ENCODE measurements around the gene GPR150. TPM values are rescaled to one million over a fixed set of nuclear protein-coding genes. Genes with fewer than 3 reads are reported as not detected.

The GPR150 gene
- total and polyA plus RNA-seq, 4 experiments from 2014 or later, result 1.5 to 6.1 (median 2.7) TPM

DNA sequence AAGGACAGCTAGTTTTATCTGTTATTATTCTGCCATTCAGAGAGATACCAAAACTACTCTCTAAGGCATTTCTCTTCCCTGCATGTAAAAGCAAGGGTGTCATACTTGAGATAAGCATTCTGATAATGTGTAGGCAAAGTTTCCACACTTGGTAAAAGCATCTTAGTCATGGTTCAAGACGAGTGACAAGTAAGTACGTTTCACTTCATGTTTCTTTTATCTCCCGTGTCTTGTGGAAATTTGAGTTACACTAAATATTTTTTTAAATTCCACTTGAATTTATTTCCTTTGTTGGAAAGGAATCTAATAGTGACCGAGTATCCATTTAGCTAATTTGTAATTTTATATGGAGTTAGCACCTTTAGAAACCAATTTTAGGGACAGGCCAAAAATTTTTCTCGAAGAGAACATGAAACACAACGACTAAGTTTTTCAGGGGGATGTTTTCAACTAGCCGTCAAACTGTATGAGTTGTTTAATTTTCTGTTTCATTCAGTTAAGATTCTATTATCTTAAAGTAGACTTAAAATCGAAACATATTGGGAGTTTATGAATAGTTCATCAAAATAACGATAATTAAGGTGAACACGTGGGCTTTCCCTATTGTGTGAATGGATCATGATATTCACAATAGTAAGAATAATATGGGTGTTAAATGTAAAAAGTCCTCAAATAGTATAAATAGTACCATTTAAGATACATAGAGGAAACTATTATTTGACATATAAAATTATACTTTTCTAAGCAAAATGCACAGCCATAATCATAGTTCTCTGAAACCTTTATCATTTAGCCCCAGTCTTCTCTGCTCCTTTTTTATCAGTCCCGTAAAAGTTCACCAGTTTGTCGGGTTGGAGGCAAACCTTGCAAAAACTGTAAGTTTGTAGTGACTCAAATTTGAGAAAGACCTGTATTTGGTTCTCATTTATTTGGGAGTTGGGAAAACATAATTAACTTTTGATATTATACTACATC is 28.3 kb downstream of the GPR150 start:
- Histone ChIP-seq H3K27me3 (ENCODE audit: insufficient read depth, low read length) (no peaks in the 10 kb centered on the region), H3K4me3 (ENCODE audit: low read length in 2 of 2) (no peak overlapping the region), H3K9me3 (ENCODE audit: control insufficient read depth in 1 of 2, low read length in 2 of 2) (no peaks in the 10 kb centered on the region), H3K36me3 (ENCODE audit: insufficient read depth, low read length) (peaks cover 4% of the 10 kb centered on the region), H3K4me1 (ENCODE audit: insufficient read depth, low read length) (peaks cover 31% of the 10 kb centered on the region), H3K27ac (ENCODE audit: low read depth, low read length) (no peak overlapping the region)
- no peaks in the 10 kb centered on the region for H3K9me3 Mint-ChIP-seq
- DNase-seq, result peak in 1 of 5 donors; percentile 10
- peak overlapping the region; percentile 6 to 93 (median 50) for H3K4me3 Mint-ChIP-seq
- H3K4me1 Mint-ChIP-seq, result peaks cover 20 to 40% (median 26%) of the 10 kb centered on the region in 4 donors
- POLR2A ChIA-PET (ENCODE audit: partially characterized antibody), result interaction anchor here (1.4 to 6.8 kb wide), 5 partner anchors 17 to 195 kb away, joined by 4 to 110 read pairs (median 25); partner anchors contain the start of genes ARSK, GPR150 and SKIC3
- H3K27ac Mint-ChIP-seq, result peak overlapping the region in 3 of 7 donors; percentile 9 to 57 (median 51)
- no peaks in the 10 kb centered on the region for H3K27me3 Mint-ChIP-seq
- CTCF ChIA-PET (ENCODE audit: partially characterized antibody), result interaction anchor here (0.6 to 8.3 kb wide), 8 partner anchors 16 to 196 kb away, joined by 3 to 131 read pairs (median 4); partner anchors contain the start of genes ARSK and SKIC3
- H3K36me3 Mint-ChIP-seq, result peaks cover 10 to 15% of the 10 kb centered on the region in 2 donors
- intact Hi-C loops (cut with micrococcal nuclease), result loop anchor here (1.0 to 10.0 kb wide), 5 partner anchors 26 to 1517 kb away; partner anchors contain the start of genes CAST and ELL2

DNA sequence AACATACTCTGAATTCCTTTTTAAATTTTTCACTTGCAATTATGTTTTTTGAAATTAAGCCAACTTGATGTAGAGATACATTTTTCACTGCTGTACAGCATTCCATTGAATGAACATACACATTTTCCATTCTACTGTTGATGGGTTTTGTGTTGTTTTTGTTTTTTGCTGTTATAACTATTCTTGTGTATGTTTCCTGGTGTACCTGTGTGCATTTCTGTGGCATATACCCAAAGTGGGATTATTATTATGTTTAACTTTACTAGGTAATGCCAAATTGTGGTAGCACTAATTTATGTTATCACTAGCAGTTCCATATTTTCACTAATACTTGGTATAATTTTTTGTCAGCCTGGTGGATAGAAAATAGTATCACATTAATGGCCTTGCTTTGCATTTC is 29.4 kb downstream of the GPR150 start:
- intact Hi-C loops (cut with micrococcal nuclease), result loop anchor here (5.0 to 10.0 kb wide), 4 partner anchors 313 to 1516 kb away; partner anchors contain the start of genes CAST and ELL2
- Mint-ChIP-seq H3K9me3 (no peaks in the 10 kb centered on the region), H3K27ac (peak overlapping the region in 2 of 7 donors; percentile 2 to 54), H3K4me3 (no peak overlapping the region), H3K36me3 (peaks cover 12 to 21% of the 10 kb centered on the region in 2 donors), H3K4me1 (peaks cover 15 to 32% (median 21%) of the 10 kb centered on the region in 4 donors), H3K27me3 (no peaks in the 10 kb centered on the region)
- DNase-seq, result no peak
- ChIA-PET POLR2A (ENCODE audit: partially characterized antibody) (no interaction called here), CTCF (ENCODE audit: partially characterized antibody) (interaction anchor here (3.6 kb wide), 1 partner anchor 15 kb away, joined by 13 read pairs; no protein-coding TSS in a partner anchor)
- no peaks in the 10 kb centered on the region for H3K27me3 ChIP-seq (ENCODE audit: insufficient read depth, low read length)
- H3K9me3 ChIP-seq (ENCODE audit: control insufficient read depth in 1 of 2, low read length in 2 of 2), result no peaks in the 10 kb centered on the region
- no peak overlapping the region for H3K27ac ChIP-seq (ENCODE audit: low read depth, low read length)
- H3K4me1 ChIP-seq (ENCODE audit: insufficient read depth, low read length), result peaks cover 25% of the 10 kb centered on the region
- no peak overlapping the region for H3K4me3 ChIP-seq (ENCODE audit: low read length in 2 of 2)
- H3K36me3 ChIP-seq (ENCODE audit: insufficient read depth, low read length), result peaks cover 4% of the 10 kb centered on the region

DNA sequence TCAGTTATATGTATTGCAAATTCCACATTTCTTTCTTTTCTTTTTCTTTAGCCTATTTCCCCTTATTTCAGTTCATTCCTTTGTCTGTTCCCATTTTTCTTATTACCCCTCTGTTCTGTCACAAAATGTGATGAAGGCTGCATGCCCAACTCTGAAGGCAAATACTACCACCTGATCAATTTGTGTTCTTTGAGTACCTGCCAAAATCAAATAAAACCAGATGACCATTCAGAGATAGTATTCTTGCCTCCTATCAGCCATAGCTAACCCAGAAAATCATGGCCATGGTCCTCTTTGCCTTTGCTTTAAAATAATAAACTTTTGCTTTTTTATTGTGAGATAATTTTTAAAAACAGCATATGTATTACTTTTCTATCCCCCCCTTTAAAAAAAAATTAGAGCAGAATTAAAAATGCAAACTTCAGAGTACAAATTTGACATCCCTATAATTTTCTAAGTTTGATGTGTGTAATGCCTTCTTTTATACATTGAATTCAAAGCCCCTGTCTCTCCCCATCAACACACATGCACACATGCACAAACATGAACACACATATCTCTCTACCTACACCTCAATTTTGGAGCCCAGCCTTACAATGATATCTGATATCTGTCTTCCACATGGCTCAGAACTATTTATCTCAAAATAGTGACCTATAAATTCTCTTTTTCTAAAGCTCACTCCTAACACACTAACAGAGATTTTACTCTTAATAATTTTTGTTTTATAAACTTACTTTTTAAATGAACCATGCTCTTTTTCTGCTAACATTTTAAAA is 30.1 kb downstream of the GPR150 start:
- Histone ChIP-seq H3K27ac (ENCODE audit: low read depth, low read length) (no peak overlapping the region), H3K36me3 (ENCODE audit: insufficient read depth, low read length) (peaks cover 4% of the 10 kb centered on the region), H3K27me3 (ENCODE audit: insufficient read depth, low read length) (no peaks in the 10 kb centered on the region), H3K4me1 (ENCODE audit: insufficient read depth, low read length) (peaks cover 20% of the 10 kb centered on the region), H3K9me3 (ENCODE audit: control insufficient read depth in 1 of 2, low read length in 2 of 2) (no peaks in the 10 kb centered on the region), H3K4me3 (ENCODE audit: low read length in 2 of 2) (no peak overlapping the region)
- Mint-ChIP-seq H3K27me3 (no peaks in the 10 kb centered on the region), H3K4me3 (peak overlapping the region in 1 of 8 donors; percentile 50), H3K27ac (peak overlapping the region in 4 of 7 donors; percentile 2 to 81 (median 63)), H3K36me3 (peaks cover 13 to 24% of the 10 kb centered on the region in 2 donors), H3K9me3 (no peaks in the 10 kb centered on the region), H3K4me1 (peaks cover 11 to 26% (median 16%) of the 10 kb centered on the region in 4 donors)
- ChIA-PET POLR2A (ENCODE audit: partially characterized antibody) (no interaction called here), CTCF (ENCODE audit: partially characterized antibody) (interaction anchor here (1.0 to 3.6 kb wide), 2 partner anchors 14 to 173 kb away, joined by 3 to 13 read pairs; partner anchors contain the start of gene GLRX)
- no peak for DNase-seq
- intact Hi-C loops (cut with micrococcal nuclease), result loop anchor here (5.0 to 10.0 kb wide), 4 partner anchors 312 to 1515 kb away; partner anchors contain the start of genes CAST and ELL2

DNA sequence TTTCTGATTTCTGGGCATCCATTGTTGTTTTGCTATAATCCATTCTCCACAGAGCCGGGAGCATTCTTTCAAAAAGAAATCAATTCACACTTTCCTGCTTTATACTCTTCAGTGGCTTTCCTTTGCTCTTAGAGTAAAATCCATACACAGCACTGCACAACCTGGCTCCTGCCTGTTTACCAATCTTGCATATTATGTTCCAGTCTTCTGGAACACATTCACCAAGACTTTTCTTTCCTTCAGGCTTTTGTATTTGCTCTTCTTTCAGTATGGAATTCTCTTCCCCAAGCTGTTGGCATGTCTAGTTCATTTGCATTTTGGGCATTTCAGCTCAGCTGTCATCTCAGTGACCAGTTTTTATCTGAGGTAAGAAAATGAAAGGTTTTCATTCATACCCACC is 33.0 kb downstream of the GPR150 start:
- Histone ChIP-seq H3K4me3 (ENCODE audit: low read length in 2 of 2) (no peak overlapping the region), H3K9me3 (ENCODE audit: control insufficient read depth in 1 of 2, low read length in 2 of 2) (no peaks in the 10 kb centered on the region), H3K27me3 (ENCODE audit: insufficient read depth, low read length) (no peaks in the 10 kb centered on the region), H3K27ac (ENCODE audit: low read depth, low read length) (no peak overlapping the region), H3K4me1 (ENCODE audit: insufficient read depth, low read length) (peaks cover 8% of the 10 kb centered on the region), H3K36me3 (ENCODE audit: insufficient read depth, low read length) (peaks cover 4% of the 10 kb centered on the region)
- Mint-ChIP-seq H3K36me3 (peaks cover 24 to 37% of the 10 kb centered on the region in 2 donors), H3K9me3 (no peaks in the 10 kb centered on the region), H3K27me3 (no peaks in the 10 kb centered on the region), H3K4me3 (no peak overlapping the region), H3K4me1 (peaks cover 4 to 12% (median 7%) of the 10 kb centered on the region in 4 donors), H3K27ac (no peak overlapping the region)
- DNase-seq, result no peak
- intact Hi-C loops (cut with micrococcal nuclease), result no loop called here
- ChIA-PET CTCF (ENCODE audit: partially characterized antibody) (interaction anchor here (0.6 to 3.6 kb wide), 4 partner anchors 9 to 134 kb away, joined by 3 to 13 read pairs (median 4); no protein-coding TSS in a partner anchor), POLR2A (ENCODE audit: partially characterized antibody) (interaction anchor here (2.0 kb wide), 1 partner anchor 32 kb away, joined by 5 read pairs; the partner anchor contains the start of gene GPR150)

- no peak overlapping the region for H3K27ac ChIP-seq (ENCODE audit: low read depth, low read length)
- H3K27ac Mint-ChIP-seq, result no peak overlapping the region
- peaks cover 27 to 41% of the 10 kb centered on the region in 2 donors for H3K36me3 Mint-ChIP-seq
- DNase-seq, result no peak
- intact Hi-C loops (cut with micrococcal nuclease), result no loop called here
- no peaks in the 10 kb centered on the region for H3K4me1 ChIP-seq (ENCODE audit: insufficient read depth, low read length)
- CTCF ChIA-PET (ENCODE audit: partially characterized antibody), result interaction anchor here (1.2 to 1.9 kb wide), 2 partner anchors 10 to 189 kb away, joined by 3 to 7 read pairs; no protein-coding TSS in a partner anchor
- H3K9me3 Mint-ChIP-seq, result no peaks in the 10 kb centered on the region
- no peaks in the 10 kb centered on the region for H3K27me3 Mint-ChIP-seq
- POLR2A ChIA-PET (ENCODE audit: partially characterized antibody), result no interaction called here
- no peaks in the 10 kb centered on the region for H3K27me3 ChIP-seq (ENCODE audit: insufficient read depth, low read length)
- peaks cover 0 to 8% (median 4%) of the 10 kb centered on the region in 4 donors for H3K4me1 Mint-ChIP-seq
- H3K9me3 ChIP-seq (ENCODE audit: control insufficient read depth in 1 of 2, low read length in 2 of 2), result no peaks in the 10 kb centered on the region
- no peak overlapping the region for H3K4me3 ChIP-seq (ENCODE audit: low read length in 2 of 2)
- peaks cover 4% of the 10 kb centered on the region for H3K36me3 ChIP-seq (ENCODE audit: insufficient read depth, low read length)
- H3K4me3 Mint-ChIP-seq, result no peak overlapping the region
Measured at GRCh38 chr5:95654196-95654595, 34.3 kb downstream of the GPR150 start.

DNA sequence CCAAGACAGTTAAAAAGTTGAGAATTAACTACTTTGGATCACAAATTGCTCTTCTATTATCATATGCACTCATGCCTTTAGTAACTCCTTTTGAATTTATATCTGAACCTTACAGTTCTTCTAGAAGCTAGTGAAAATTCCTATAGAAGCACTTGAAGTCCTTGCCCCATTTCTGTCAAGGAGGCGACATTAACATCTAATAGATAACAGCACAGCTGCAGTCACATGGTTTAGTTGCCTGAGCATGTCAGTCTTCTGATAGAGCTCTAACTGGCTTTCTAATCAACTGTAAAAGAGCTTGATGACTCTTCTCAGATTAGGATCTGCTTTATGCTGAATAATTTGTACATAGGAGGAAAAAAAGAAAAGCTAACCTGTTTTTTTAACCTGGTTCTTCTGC is 35.7 kb downstream of the GPR150 start:
- ChIA-PET POLR2A (ENCODE audit: partially characterized antibody) (no interaction called here), CTCF (ENCODE audit: partially characterized antibody) (interaction anchor here (0.9 to 1.9 kb wide), 4 partner anchors 8 to 188 kb away, joined by 4 to 7 read pairs (median 6); partner anchors contain the start of gene RFESD)
- Histone ChIP-seq H3K27me3 (ENCODE audit: insufficient read depth, low read length) (no peaks in the 10 kb centered on the region), H3K36me3 (ENCODE audit: insufficient read depth, low read length) (peaks cover 4% of the 10 kb centered on the region), H3K4me1 (ENCODE audit: insufficient read depth, low read length) (no peaks in the 10 kb centered on the region), H3K4me3 (ENCODE audit: low read length in 2 of 2) (no peak overlapping the region), H3K27ac (ENCODE audit: low read depth, low read length) (no peak overlapping the region), H3K9me3 (ENCODE audit: control insufficient read depth in 1 of 2, low read length in 2 of 2) (no peaks in the 10 kb centered on the region)
- intact Hi-C loops (cut with micrococcal nuclease), result no loop called here
- no peak overlapping the region for H3K27ac Mint-ChIP-seq
- no peak for DNase-seq
- no peak overlapping the region for H3K4me3 Mint-ChIP-seq
- H3K9me3 Mint-ChIP-seq, result no peaks in the 10 kb centered on the region
- H3K36me3 Mint-ChIP-seq, result peaks cover 27 to 41% of the 10 kb centered on the region in 2 donors
- H3K27me3 Mint-ChIP-seq, result no peaks in the 10 kb centered on the region
- H3K4me1 Mint-ChIP-seq, result peaks cover 0 to 1% (median 0%) of the 10 kb centered on the region in 4 donors
